ENCODE data around the gene NHERF2.
A peak's percentile ranks its signal among the peaks of the same experiment; 100 is the strongest.

Gene NHERF2

GRCh38 chr16:2042171-2042985, 15.7 kb downstream of the NHERF2 start:
- no peak for DNase-seq

- DNase-seq = no peak
These were observed 16.4 kb downstream of the NHERF2 start for GRCh38 chr16:2042986-2043666.

- no peak for DNase-seq
These were observed 17.2 kb downstream of the NHERF2 start for GRCh38 chr16:2043667-2044451.

GRCh38 chr16:2044541-2044940, 17.8 kb downstream of the NHERF2 start:
- no peak for DNase-seq

GRCh38 chr16:2045965-2046892, 19.5 kb downstream of the NHERF2 start:
- no peak for DNase-seq

GRCh38 chr16:2046893-2047329, 20.2 kb downstream of the NHERF2 start:
- peak; percentile 57 for DNase-seq

GRCh38 chr16:2047330-2048115, 20.8 kb downstream of the NHERF2 start, which contains the start of the genes NTHL1 and TSC2:
Gene NTHL1, minus strand, starts transcription at chr16:2047834. Its CDS starts 11 bp downstream, at chr16:2047823.
Gene TSC2, plus strand, starts transcription at chr16:2047985. Its CDS starts 631 bp downstream, at chr16:2048616.
- peak; percentile 93 for DNase-seq

GRCh38 chr16:2048116-2048543, 21.4 kb downstream of the NHERF2 start:
- DNase-seq = no peak

- no peak for DNase-seq
These were observed 26.5 kb downstream of the NHERF2 start for GRCh38 chr16:2053211-2053610.

GRCh38 chr16:2053897-2054296, 27.2 kb downstream of the NHERF2 start:
- no peak for DNase-seq

- peak; percentile 97 for DNase-seq
These were observed 28.0 kb downstream of the NHERF2 start for GRCh38 chr16:2054543-2055245.

GRCh38 chr16:2056077-2056476, 29.4 kb downstream of the NHERF2 start:
- DNase-seq = no peak

GRCh38 chr16:2056681-2057407, 30.1 kb downstream of the NHERF2 start:
- DNase-seq = no peak

GRCh38 chr16:2057438-2057837, 30.7 kb downstream of the NHERF2 start:
- no peak for DNase-seq

GRCh38 chr16:2058420-2058819, 31.7 kb downstream of the NHERF2 start:
- DNase-seq = no peak

- no peak for DNase-seq
These were observed 32.2 kb downstream of the NHERF2 start for GRCh38 chr16:2058872-2059271.

GRCh38 chr16:2060346-2060745, 33.6 kb downstream of the NHERF2 start:
- no peak for DNase-seq

- DNase-seq = no peak
These were observed 34.3 kb downstream of the NHERF2 start for GRCh38 chr16:2061023-2061422.

GRCh38 chr16:2061526-2061925, 34.8 kb downstream of the NHERF2 start:
- DNase-seq = no peak

- DNase-seq = no peak
These were observed 36.1 kb downstream of the NHERF2 start for GRCh38 chr16:2062801-2063200.

Measured in COR-L47 (cell line).